ENCODE measurements around the gene EMID1. TPM values are rescaled to one million over a fixed set of nuclear protein-coding genes. Genes with fewer than 3 reads are reported as not detected.

The EMID1 gene
- total RNA-seq, 1 donor from 2014 or later, result 6.7 TPM

- Histone ChIP-seq H3K36me3 (peaks cover 28% of the 10 kb centered on the region), H3K4me3 (no peak overlapping the region), H3F3A (ENCODE audit: low read depth) (peaks cover 81% of the 10 kb centered on the region), H2AFZ (replicated peaks) (no peak overlapping the region), H3K4me2 (no peak overlapping the region), H3K9me3 (ENCODE audit: low read depth) (no peaks in the 10 kb centered on the region), H3K27me3 (no peaks in the 10 kb centered on the region), H3K79me2 (ENCODE audit: low read depth) (peaks cover 16% of the 10 kb centered on the region), H4K20me1 (ENCODE audit: low read depth) (peaks cover 67% of the 10 kb centered on the region), H3K9ac (no peak overlapping the region), H3K27ac (no peak overlapping the region), H3K4me1 (no peaks in the 10 kb centered on the region)
- Mint-ChIP-seq H3K27me3 (ENCODE audit: insufficient read depth, low read depth) (peaks cover 11% of the 10 kb centered on the region), H3K9me3 (no peaks in the 10 kb centered on the region), H3K36me3 (peaks cover 36% of the 10 kb centered on the region), H3K4me3 (no peak overlapping the region), H3K27ac (no peak overlapping the region), H3K4me1 (no peaks in the 10 kb centered on the region)
- no peak for DNase-seq (ENCODE audit: low spot score)
- no peak for TF ChIP-seq EZH2phosphoT487 (IDR thresholded peaks at IDR 0.05)
- TF ChIP-seq CTCF (IDR thresholded peaks at IDR 0.05), result no peak
- no peak for TF ChIP-seq EZH2 (IDR thresholded peaks at IDR 0.05)
Observed at GRCh38 chr22:29298641-29299040, 92.9 kb downstream of the EMID1 start.

DNA sequence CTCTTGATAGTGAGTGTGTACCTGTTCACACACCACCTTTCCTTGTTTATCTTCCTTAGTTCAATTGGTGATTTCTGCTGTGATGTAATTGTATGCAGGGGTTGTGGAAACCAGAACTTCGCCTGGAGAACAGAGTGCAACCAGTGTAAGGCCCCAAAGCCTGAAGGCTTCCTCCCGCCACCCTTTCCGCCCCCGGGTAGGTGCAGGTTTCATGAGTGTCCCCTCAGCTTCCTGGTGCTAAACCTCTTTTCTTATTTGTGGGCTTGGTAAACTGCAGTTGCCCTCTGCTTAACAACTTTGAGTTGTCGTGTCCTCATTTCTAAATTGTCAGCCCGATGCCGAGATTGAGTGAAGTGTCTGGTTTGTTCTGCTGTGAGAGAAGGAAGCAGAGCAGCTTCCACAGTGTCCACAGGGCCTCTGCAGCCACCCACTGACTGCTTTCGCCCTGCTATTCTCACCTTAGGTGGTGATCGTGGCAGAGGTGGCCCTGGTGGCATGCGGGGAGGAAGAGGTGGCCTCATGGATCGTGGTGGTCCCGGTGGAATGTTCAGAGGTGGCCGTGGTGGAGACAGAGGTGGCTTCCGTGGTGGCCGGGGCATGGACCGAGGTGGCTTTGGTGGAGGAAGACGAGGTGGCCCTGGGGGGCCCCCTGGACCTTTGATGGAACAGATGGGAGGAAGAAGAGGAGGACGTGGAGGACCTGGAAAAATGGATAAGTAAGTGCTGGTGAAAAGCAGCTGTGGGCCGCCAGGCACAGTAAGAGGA is 93.6 kb downstream of the EMID1 start:
- DNase-seq (ENCODE audit: low spot score), result no peak
- Histone ChIP-seq H3K9me3 (ENCODE audit: low read depth) (no peaks in the 10 kb centered on the region), H3K27me3 (no peaks in the 10 kb centered on the region), H2AFZ (replicated peaks) (no peak overlapping the region), H3K4me3 (no peak overlapping the region), H3K9ac (no peak overlapping the region), H4K20me1 (ENCODE audit: low read depth) (peaks cover 60% of the 10 kb centered on the region), H3K4me2 (no peak overlapping the region), H3F3A (ENCODE audit: low read depth) (peaks cover 75% of the 10 kb centered on the region), H3K79me2 (ENCODE audit: low read depth) (peaks cover 10% of the 10 kb centered on the region), H3K36me3 (peaks cover 28% of the 10 kb centered on the region), H3K4me1 (no peaks in the 10 kb centered on the region), H3K27ac (no peak overlapping the region)
- Mint-ChIP-seq H3K36me3 (peaks cover 36% of the 10 kb centered on the region), H3K4me1 (peaks cover 2% of the 10 kb centered on the region), H3K27me3 (ENCODE audit: insufficient read depth, low read depth) (peaks cover 11% of the 10 kb centered on the region), H3K27ac (peak overlapping the region; percentile 63), H3K4me3 (no peak overlapping the region), H3K9me3 (no peaks in the 10 kb centered on the region)
- TF ChIP-seq EZH2phosphoT487 (IDR thresholded peaks at IDR 0.05) (no peak), CTCF (IDR thresholded peaks at IDR 0.05) (no peak), EZH2 (IDR thresholded peaks at IDR 0.05) (no peak)

GRCh38 chr22:29300467-29300806 is 94.7 kb downstream of the EMID1 start:
- Mint-ChIP-seq H3K36me3 (peaks cover 35% of the 10 kb centered on the region), H3K27ac (no peak overlapping the region), H3K4me1 (peaks cover 10% of the 10 kb centered on the region), H3K27me3 (ENCODE audit: insufficient read depth, low read depth) (peaks cover 16% of the 10 kb centered on the region), H3K4me3 (no peak overlapping the region), H3K9me3 (no peaks in the 10 kb centered on the region)
- Histone ChIP-seq H3K9ac (no peak overlapping the region), H3F3A (ENCODE audit: low read depth) (peaks cover 71% of the 10 kb centered on the region), H3K79me2 (ENCODE audit: low read depth) (peaks cover 3% of the 10 kb centered on the region), H3K4me1 (peaks cover under 1% of the 10 kb centered on the region), H2AFZ (replicated peaks) (no peak overlapping the region), H3K27me3 (no peaks in the 10 kb centered on the region), H3K9me3 (ENCODE audit: low read depth) (no peaks in the 10 kb centered on the region), H3K4me2 (no peak overlapping the region), H3K4me3 (no peak overlapping the region), H3K36me3 (peaks cover 20% of the 10 kb centered on the region), H3K27ac (no peak overlapping the region), H4K20me1 (ENCODE audit: low read depth) (peaks cover 51% of the 10 kb centered on the region)
- no peak for DNase-seq (ENCODE audit: low spot score)
- TF ChIP-seq CTCF (IDR thresholded peaks at IDR 0.05) (no peak), EZH2 (IDR thresholded peaks at IDR 0.05) (no peak), EZH2phosphoT487 (IDR thresholded peaks at IDR 0.05) (no peak)

Data from neural progenitor cell (in vitro differentiated cells).